WERI-Rb-1 (cell line): ENCODE results near the gene TFDP2.
"Not testable (repeated sequence)": the region's sequence is repeated elsewhere in the genome, so short reads cannot be mapped to it uniquely, and the experiment has no call there.

Source experiments
- DNase-seq: peaks from one replicate; pipeline ENCODE4 v3.0.0-alpha.2; 2020
- H3K27ac ChIP-seq: fragments of 250-450 bp; sonication (Bioruptor Pico); 2 replicates; pipeline ENCODE4 v1.5.1; 2020; ENCODE audit warnings: mild to moderate bottlenecking, moderate library complexity
- H3K27me3 ChIP-seq: fragments of 250-450 bp; sonication (Bioruptor Pico); 2 replicates; pipeline ENCODE4 v1.5.1; 2021; ENCODE audit warnings: mild to moderate bottlenecking, low read depth, moderate library complexity; ENCODE audit not compliant: insufficient read depth, severe bottlenecking
- H3K36me3 ChIP-seq: fragments of 250-450 bp; sonication (Bioruptor Pico); 2 replicates; pipeline ENCODE4 v1.5.1; 2020; ENCODE audit warnings: mild to moderate bottlenecking, moderate library complexity
- H3K4me3 ChIP-seq: 2 replicates; pipeline ENCODE4 v1.5.1; 2011; ENCODE audit warnings: low read depth, mild to moderate bottlenecking, control low read depth, low read length
- H3K9me3 ChIP-seq: fragments of 250-450 bp; sonication (Bioruptor Pico); 2 replicates; pipeline ENCODE4 v1.5.1; 2021; ENCODE audit warnings: mild to moderate bottlenecking, moderate library complexity; ENCODE audit not compliant: severe bottlenecking
- CTCF ChIP-seq: IDR thresholded peaks from 2 replicates; pipeline ENCODE4 v1.5.1; 2011; ENCODE audit warnings: low read depth, mild to moderate bottlenecking, control low read depth, inconsistent platforms, low read length

Gene TFDP2

GRCh38 chr3:142009029-142009428 is 140.3 kb downstream of the TFDP2 start:
- DNase-seq: no peak
- Histone ChIP-seq H3K9me3 (no peaks in the 10 kb centered on the region), H3K27me3 (no peaks in the 10 kb centered on the region), H3K27ac (no peak overlapping the region), H3K36me3 (no peaks in the 10 kb centered on the region), H3K4me3 (no peak overlapping the region)
- TF ChIP-seq CTCF: no peak

- no peak overlapping the region for H3K4me3 ChIP-seq
- H3K27me3 ChIP-seq: no peaks in the 10 kb centered on the region
- H3K9me3 ChIP-seq: no peaks in the 10 kb centered on the region
- peak; percentile 9 for DNase-seq
- H3K27ac ChIP-seq: no peak overlapping the region
- TF ChIP-seq CTCF: no peak
- no peaks in the 10 kb centered on the region for H3K36me3 ChIP-seq
Observed at GRCh38 chr3:142007710-142008399, 141.5 kb downstream of the TFDP2 start.

GRCh38 chr3:142004957-142005356 is 144.4 kb downstream of the TFDP2 start:
- H3K27me3 ChIP-seq, DNase-seq, H3K27ac ChIP-seq, H3K36me3 ChIP-seq, H3K9me3 ChIP-seq, H3K4me3 ChIP-seq: not testable (repeated sequence)

GRCh38 chr3:142004025-142004424 is 145.3 kb downstream of the TFDP2 start:
- Histone ChIP-seq H3K4me3 (no peak overlapping the region), H3K36me3 (no peaks in the 10 kb centered on the region), H3K9me3 (no peaks in the 10 kb centered on the region), H3K27ac (no peak overlapping the region), H3K27me3 (no peaks in the 10 kb centered on the region)
- TF ChIP-seq CTCF: no peak
- DNase-seq: no peak

GRCh38 chr3:142003291-142003690 is 146.1 kb downstream of the TFDP2 start:
- H3K27me3 ChIP-seq: no peaks in the 10 kb centered on the region
- no peaks in the 10 kb centered on the region for H3K9me3 ChIP-seq
- TF ChIP-seq CTCF: no peak
- H3K4me3 ChIP-seq: no peak overlapping the region
- no peak for DNase-seq
- H3K36me3 ChIP-seq: no peaks in the 10 kb centered on the region
- no peak overlapping the region for H3K27ac ChIP-seq

GRCh38 chr3:142000325-142000870 is 148.9 kb downstream of the TFDP2 start:
- Histone ChIP-seq H3K4me3 (no peak overlapping the region), H3K27ac (no peak overlapping the region), H3K9me3 (no peaks in the 10 kb centered on the region), H3K36me3 (no peaks in the 10 kb centered on the region), H3K27me3 (no peaks in the 10 kb centered on the region)
- DNase-seq: no peak
- TF ChIP-seq CTCF: no peak
